Measurements from ENCODE around the gene FANCC.

GRCh38 chr9:95112436-95113280, 204.9 kb downstream of the FANCC start:
- no peak for TF ChIP-seq POLR2A (IDR thresholded peaks at IDR 0.05)
- no peak for TF ChIP-seq CTCF (IDR thresholded peaks at IDR 0.05)
